ENCODE measurements around the gene GPD2. TPM values are rescaled to one million over a fixed set of nuclear protein-coding genes. Genes with fewer than 3 reads are reported as not detected.
A peak's percentile ranks its signal among the peaks of the same experiment; 100 is the strongest.

GPD2 gene
- total RNA-seq, 1 experiment from 2014 or later = 32.2 TPM

DNA sequence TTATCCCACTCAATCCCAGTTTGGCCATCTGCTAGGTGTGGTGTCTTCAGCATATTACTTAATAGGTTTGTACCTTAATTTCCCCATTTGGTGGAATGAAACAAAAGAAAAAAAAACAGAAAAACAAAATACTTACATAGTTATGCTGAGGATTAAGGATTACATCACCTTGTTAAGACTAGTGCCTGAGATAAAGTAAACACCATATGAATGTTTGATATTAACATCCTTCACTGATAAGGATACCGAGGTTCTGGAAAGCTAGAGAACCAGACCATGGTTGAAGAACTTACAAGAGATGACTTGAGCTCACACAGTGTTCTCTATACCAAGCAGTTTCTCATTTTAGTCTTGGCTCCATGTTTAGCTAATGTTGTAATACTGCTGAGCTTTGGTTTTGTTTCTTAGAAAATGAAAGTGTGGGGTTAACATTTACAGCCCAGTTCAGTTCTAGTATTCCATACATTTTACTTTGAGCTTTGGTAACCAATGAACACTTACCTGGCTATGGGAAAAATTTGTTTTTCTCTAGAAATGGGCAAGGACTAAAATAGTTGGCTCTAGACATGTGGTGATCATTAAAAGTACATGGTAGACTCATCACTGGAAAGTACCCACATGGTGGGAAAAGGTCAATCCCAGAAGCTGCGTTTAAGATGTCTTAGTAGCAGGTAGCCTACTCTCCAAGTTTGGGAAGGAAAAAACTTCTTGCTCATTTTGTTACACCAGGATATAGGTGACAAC lies 5.8 kb upstream of the GPD2 start:
- TF ChIP-seq CBFB (CRISPR knock-in tag; IDR thresholded peaks at IDR 0.05; ENCODE audit: low read depth) = no peak
- TF ChIP-seq MYBL2 (CRISPR knock-in tag; IDR thresholded peaks at IDR 0.05) = no peak
- no peak for TF ChIP-seq GABPB1 (CRISPR knock-in tag; IDR thresholded peaks at IDR 0.05)
- TF ChIP-seq, protein P1, sequence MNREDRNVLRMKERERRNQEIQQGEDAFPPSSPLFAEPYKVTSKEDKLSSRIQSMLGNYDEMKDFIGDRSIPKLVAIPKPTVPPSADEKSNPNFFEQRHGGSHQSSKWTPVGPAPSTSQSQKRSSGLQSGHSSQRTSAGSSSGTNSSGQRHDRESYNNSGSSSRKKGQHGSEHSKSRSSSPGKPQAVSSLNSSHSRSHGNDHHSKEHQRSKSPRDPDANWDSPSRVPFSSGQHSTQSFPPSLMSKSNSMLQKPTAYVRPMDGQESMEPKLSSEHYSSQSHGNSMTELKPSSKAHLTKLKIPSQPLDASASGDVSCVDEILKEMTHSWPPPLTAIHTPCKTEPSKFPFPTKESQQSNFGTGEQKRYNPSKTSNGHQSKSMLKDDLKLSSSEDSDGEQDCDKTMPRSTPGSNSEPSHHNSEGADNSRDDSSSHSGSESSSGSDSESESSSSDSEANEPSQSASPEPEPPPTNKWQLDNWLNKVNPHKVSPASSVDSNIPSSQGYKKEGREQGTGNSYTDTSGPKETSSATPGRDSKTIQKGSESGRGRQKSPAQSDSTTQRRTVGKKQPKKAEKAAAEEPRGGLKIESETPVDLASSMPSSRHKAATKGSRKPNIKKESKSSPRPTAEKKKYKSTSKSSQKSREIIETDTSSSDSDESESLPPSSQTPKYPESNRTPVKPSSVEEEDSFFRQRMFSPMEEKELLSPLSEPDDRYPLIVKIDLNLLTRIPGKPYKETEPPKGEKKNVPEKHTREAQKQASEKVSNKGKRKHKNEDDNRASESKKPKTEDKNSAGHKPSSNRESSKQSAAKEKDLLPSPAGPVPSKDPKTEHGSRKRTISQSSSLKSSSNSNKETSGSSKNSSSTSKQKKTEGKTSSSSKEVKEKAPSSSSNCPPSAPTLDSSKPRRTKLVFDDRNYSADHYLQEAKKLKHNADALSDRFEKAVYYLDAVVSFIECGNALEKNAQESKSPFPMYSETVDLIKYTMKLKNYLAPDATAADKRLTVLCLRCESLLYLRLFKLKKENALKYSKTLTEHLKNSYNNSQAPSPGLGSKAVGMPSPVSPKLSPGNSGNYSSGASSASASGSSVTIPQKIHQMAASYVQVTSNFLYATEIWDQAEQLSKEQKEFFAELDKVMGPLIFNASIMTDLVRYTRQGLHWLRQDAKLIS (CRISPR knock-in tag; IDR thresholded peaks at IDR 0.05; ENCODE audit: borderline replicate concordance) = no peak
- TF ChIP-seq TCF7 (CRISPR knock-in tag; IDR thresholded peaks at IDR 0.05; ENCODE audit: low read depth) = no peak
- no peak for TF ChIP-seq NFATC4 (CRISPR knock-in tag; IDR thresholded peaks at IDR 0.05)
- TF ChIP-seq ZNF232 (CRISPR knock-in tag; IDR thresholded peaks at IDR 0.05) = no peak
- no peak for TF ChIP-seq ZNF317 (CRISPR knock-in tag; IDR thresholded peaks at IDR 0.05; ENCODE audit: borderline replicate concordance, low read depth)
- no peak for TF ChIP-seq PRRX2 (CRISPR knock-in tag; IDR thresholded peaks at IDR 0.05)
- TF ChIP-seq MLX (CRISPR knock-in tag; IDR thresholded peaks at IDR 0.05) = no peak
- no peak for TF ChIP-seq NR2C2 (CRISPR knock-in tag; IDR thresholded peaks at IDR 0.05)
- TF ChIP-seq, protein P2, sequence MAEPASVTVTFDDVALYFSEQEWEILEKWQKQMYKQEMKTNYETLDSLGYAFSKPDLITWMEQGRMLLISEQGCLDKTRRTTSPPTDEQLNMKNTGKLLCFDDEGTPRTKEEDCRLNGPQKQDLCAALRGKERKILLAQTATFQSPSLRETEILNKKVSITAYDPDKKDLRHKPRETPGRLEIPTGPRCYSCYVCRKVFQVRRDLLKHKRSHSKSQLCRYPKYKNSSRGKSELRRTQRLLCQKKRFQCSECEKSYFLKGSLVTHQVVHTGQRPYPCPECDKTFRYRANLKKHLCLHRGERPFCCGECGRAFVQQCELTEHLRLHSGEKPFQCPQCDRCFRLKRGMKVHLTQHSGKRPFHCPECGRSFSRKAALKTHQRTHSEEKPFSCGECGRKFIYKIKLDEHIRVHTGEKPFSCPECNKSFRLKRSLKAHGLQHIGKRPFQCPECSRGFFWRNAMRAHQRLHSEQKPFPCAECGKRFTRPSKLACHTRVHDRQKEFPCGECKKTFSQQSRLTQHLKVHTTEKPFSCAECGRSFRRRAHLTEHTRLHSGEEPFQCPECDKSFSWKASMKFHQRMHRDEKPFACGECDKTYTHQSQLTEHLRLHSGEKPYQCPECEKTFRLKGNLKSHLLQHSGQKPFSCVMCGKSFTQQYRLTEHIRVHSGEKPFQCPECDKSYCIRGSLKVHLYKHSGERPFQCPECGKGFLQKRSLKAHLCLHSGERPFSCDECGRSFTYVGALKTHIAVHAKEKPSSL (CRISPR knock-in tag; conservative IDR thresholded peaks at IDR 0.05) = no peak
- H3K27ac Mint-ChIP-seq = peak overlapping the region; percentile 37; the same call in 1 of the 2 replicates
- ChIA-PET CTCF (no interaction called here), POLR2A (interaction anchor here (0.6 kb wide), 1 partner anchor 1412 kb away, joined by 4 read pairs; no protein-coding TSS in a partner anchor)
- H3K9me3 Mint-ChIP-seq = no peaks in the 10 kb centered on the region
- peaks cover 36% of the 10 kb centered on the region for H3K4me1 Mint-ChIP-seq
- no peak for DNase-seq (ENCODE audit: low spot score)
- ATAC-seq = no peak
- H3K27me3 Mint-ChIP-seq (ENCODE audit: low read depth) = no peaks in the 10 kb centered on the region
- H3K36me3 Mint-ChIP-seq = no peaks in the 10 kb centered on the region
- no peak overlapping the region for H3K4me3 Mint-ChIP-seq

DNA sequence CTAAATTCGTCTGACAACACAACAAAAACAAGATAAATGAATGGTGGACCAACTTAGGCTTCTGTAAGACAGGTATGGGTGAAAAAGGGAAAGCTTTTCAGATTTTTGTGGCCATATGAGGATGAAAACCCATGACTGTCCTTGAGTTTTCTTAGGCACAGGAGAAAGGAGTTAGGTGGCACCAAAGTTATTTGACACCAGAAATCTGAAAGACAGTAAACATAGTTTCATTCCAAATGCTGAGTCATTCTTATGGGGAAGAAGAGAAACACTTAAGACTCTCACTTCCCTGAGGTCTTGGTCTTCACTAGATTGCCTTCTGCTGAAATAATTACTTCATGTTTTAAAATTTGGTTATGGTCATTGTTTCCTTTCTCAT lies 5.2 kb upstream of the GPD2 start:
- H3K4me1 Mint-ChIP-seq = peaks cover 36% of the 10 kb centered on the region
- DNase-seq (ENCODE audit: low spot score) (no peak), ATAC-seq (no peak)
- ChIA-PET POLR2A (no interaction called here), CTCF (no interaction called here)
- H3K4me3 Mint-ChIP-seq = 0 out of 2 replicates have a peak overlapping the region, but pooled peaks have one; percentile 16
- no peaks in the 10 kb centered on the region for H3K9me3 Mint-ChIP-seq
- H3K27ac Mint-ChIP-seq = peak overlapping the region; percentile 37
- no peaks in the 10 kb centered on the region for H3K36me3 Mint-ChIP-seq
- no peak for TF ChIP-seq SMAD3 (CRISPR knock-in tag; IDR thresholded peaks at IDR 0.05; ENCODE audit: borderline replicate concordance)
- TF ChIP-seq, protein P3, sequence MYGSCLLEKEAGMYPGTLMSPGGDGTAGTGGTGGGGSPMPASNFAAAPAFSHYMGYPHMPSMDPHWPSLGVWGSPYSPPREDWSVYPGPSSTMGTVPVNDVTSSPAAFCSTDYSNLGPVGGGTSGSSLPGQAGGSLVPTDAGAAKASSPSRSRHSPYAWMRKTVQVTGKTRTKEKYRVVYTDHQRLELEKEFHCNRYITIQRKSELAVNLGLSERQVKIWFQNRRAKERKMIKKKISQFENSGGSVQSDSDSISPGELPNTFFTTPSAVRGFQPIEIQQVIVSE (CRISPR knock-in tag; IDR thresholded peaks at IDR 0.05; ENCODE audit: borderline replicate concordance) = no peak
- TF ChIP-seq USF1 (CRISPR knock-in tag; IDR thresholded peaks at IDR 0.05) = no peak
- TF ChIP-seq NFE2L1 (CRISPR knock-in tag; IDR thresholded peaks at IDR 0.05) = peak; percentile 64; the same call in 1 of the 2 replicates
- TF ChIP-seq NR2C2 (CRISPR knock-in tag; IDR thresholded peaks at IDR 0.05) = no peak
- no peaks in the 10 kb centered on the region for H3K27me3 Mint-ChIP-seq (ENCODE audit: low read depth)
